H9 (cell line): Measurements from ENCODE around the gene RPL36A. TPM values are rescaled to one million over a fixed set of nuclear protein-coding genes. Genes with fewer than 3 reads are reported as not detected.

Experiments
- DNase-seq: peaks from one replicate; pipeline ENCODE4 v3.0.0-alpha.2; 2017
- H2AFZ ChIP-seq: one replicate; pipeline ENCODE4 v1.6.1; 2013; ENCODE audit warnings: mild to moderate bottlenecking, low read length, control low read depth, moderate library complexity
- H2AK5ac ChIP-seq: 2 replicates; pipeline ENCODE4 v1.6.1; 2013; ENCODE audit warnings: low read length, control low read depth, mixed read lengths; ENCODE audit not compliant: insufficient read length
- H2BK120ac ChIP-seq: one replicate; pipeline ENCODE4 v1.6.1; 2013; ENCODE audit warnings: low read depth, mild to moderate bottlenecking, low read length, control low read depth, inconsistent platforms; ENCODE audit not compliant: poor library complexity, severe bottlenecking
- H2BK12ac ChIP-seq: 2 replicates; pipeline ENCODE4 v1.6.1; 2013; ENCODE audit warnings: low read length, control low read depth, mixed read lengths, low read depth; ENCODE audit not compliant: insufficient read length
- H2BK15ac ChIP-seq: 2 replicates; pipeline ENCODE4 v1.6.1; 2013; ENCODE audit warnings: low read depth, low read length, control low read depth
- H2BK20ac ChIP-seq: one replicate; pipeline ENCODE4 v1.6.1; 2013; ENCODE audit warnings: low read depth, mild to moderate bottlenecking, low read length, control low read depth, inconsistent platforms; ENCODE audit not compliant: poor library complexity, severe bottlenecking
- H2BK5ac ChIP-seq: 2 replicates; pipeline ENCODE4 v1.6.1; 2013; ENCODE audit warnings: low read length, control low read depth, mixed read lengths; ENCODE audit not compliant: insufficient read length
- H3K14ac ChIP-seq: 2 replicates; pipeline ENCODE4 v1.6.1; 2013; ENCODE audit warnings: low read length, control low read depth; ENCODE audit not compliant: insufficient read depth
- H3K18ac ChIP-seq: 2 replicates; pipeline ENCODE4 v1.6.1; 2013; ENCODE audit warnings: low read depth, mild to moderate bottlenecking, mixed read lengths, low read length, control low read depth; ENCODE audit not compliant: insufficient read length
- H3K23ac ChIP-seq: 2 replicates; pipeline ENCODE4 v1.6.1; 2013; ENCODE audit warnings: low read length, control low read depth, mixed read lengths, low read depth; ENCODE audit not compliant: insufficient read length
- H3K23me2 ChIP-seq: 2 replicates; pipeline ENCODE4 v1.6.1; 2013; ENCODE audit warnings: low read depth, mild to moderate bottlenecking, mixed read lengths, low read length, control low read depth; ENCODE audit not compliant: insufficient read length, poor library complexity, severe bottlenecking
- H3K27ac ChIP-seq: 2 replicates; pipeline ENCODE4 v1.5.1; 2013; ENCODE audit warnings: low read length, control low read depth, mixed read lengths, low read depth; ENCODE audit not compliant: insufficient read length
- H3K27me3 ChIP-seq: 2 replicates; pipeline ENCODE4 v1.6.1; 2013; ENCODE audit warnings: low read length, control low read depth, inconsistent platforms; ENCODE audit not compliant: insufficient read depth
- H3K4ac ChIP-seq: 2 replicates; pipeline ENCODE4 v1.6.1; 2013; ENCODE audit warnings: low read depth, mild to moderate bottlenecking, control low read depth, inconsistent platforms, low read length, moderate library complexity
- H3K4me1 ChIP-seq: 2 replicates; pipeline ENCODE4 v1.6.1; 2013; ENCODE audit warnings: low read length, control low read depth, inconsistent platforms; ENCODE audit not compliant: insufficient read depth
- H3K4me2 ChIP-seq: 2 replicates; pipeline ENCODE4 v1.6.1; 2013; ENCODE audit warnings: low read length, control low read depth, mixed read lengths; ENCODE audit not compliant: insufficient read length, insufficient read depth
- H3K56ac ChIP-seq: 2 replicates; pipeline ENCODE4 v1.6.1; 2013; ENCODE audit warnings: low read depth, mild to moderate bottlenecking, mixed read lengths, low read length, control low read depth; ENCODE audit not compliant: insufficient read length
- H3K79me1 ChIP-seq: 2 replicates; pipeline ENCODE4 v1.6.1; 2013; ENCODE audit warnings: low read depth, mild to moderate bottlenecking, moderate library complexity, low read length, control low read depth, inconsistent platforms; ENCODE audit not compliant: insufficient read depth, poor library complexity, severe bottlenecking
- H3K79me2 ChIP-seq: 2 replicates; pipeline ENCODE4 v1.6.1; 2013; ENCODE audit warnings: low read length, control low read depth, inconsistent platforms; ENCODE audit not compliant: insufficient read depth
- H3K9ac ChIP-seq: 2 replicates; pipeline ENCODE4 v1.6.1; 2013; ENCODE audit warnings: low read length, control low read depth, mixed read lengths; ENCODE audit not compliant: insufficient read length; ENCODE audit errors: extremely low read depth
- H3K9me3 ChIP-seq: one replicate; pipeline ENCODE4 v1.6.1; 2013; ENCODE audit warnings: low read depth, low read length, inconsistent platforms; ENCODE audit not compliant: control insufficient read depth
- H3T11ph ChIP-seq: one replicate; pipeline ENCODE4 v1.6.1; 2013; ENCODE audit warnings: mild to moderate bottlenecking, low read length, control low read depth, inconsistent platforms
- H4K20me1 ChIP-seq: one replicate; pipeline ENCODE4 v1.6.1; 2013; ENCODE audit not compliant: control insufficient read depth, insufficient read length, insufficient read depth
- H4K5ac ChIP-seq: 2 replicates; pipeline ENCODE4 v1.6.1; 2013; ENCODE audit warnings: low read depth, mild to moderate bottlenecking, mixed read lengths, low read length, control low read depth; ENCODE audit not compliant: insufficient read length
- H4K8ac ChIP-seq: replicated peaks from 2 replicates; pipeline ENCODE4 v1.6.1; 2013; ENCODE audit warnings: low read length, control low read depth, mixed read lengths, low read depth; ENCODE audit not compliant: insufficient read length
- H4K91ac ChIP-seq: 2 replicates; pipeline ENCODE4 v1.6.1; 2013; ENCODE audit warnings: low read depth, mild to moderate bottlenecking, moderate library complexity, mixed read lengths, low read length, control low read depth; ENCODE audit not compliant: insufficient read length
- H3K27ac Mint-ChIP-seq, 3 experiments: 2 replicates in 2 of 3; 3 replicates in 1 of 3; pipeline ENCODE4 v1.8.0; 2020 to 2021; ENCODE audit warnings: mixed read lengths in 3 of 3, mild to moderate bottlenecking in 1 of 3, moderate library complexity in 1 of 3
- H3K27me3 Mint-ChIP-seq: 2 replicates; pipeline ENCODE4 v1.8.0; 2021; ENCODE audit warnings: low read depth, mild to moderate bottlenecking, moderate library complexity, mixed read lengths
- H3K36me3 Mint-ChIP-seq, 3 experiments: 2 replicates in 2 of 3; 3 replicates in 1 of 3; pipeline ENCODE4 v1.8.0; 2020 to 2021; ENCODE audit warnings: low read depth in 3 of 3, mixed read lengths in 3 of 3; ENCODE audit not compliant: insufficient read depth in 1 of 3
- H3K4me1 Mint-ChIP-seq, 2 experiments: 2 replicates each; pipeline ENCODE4 v1.8.0; 2020; ENCODE audit warnings: mixed read lengths in 2 of 2
- H3K4me3 Mint-ChIP-seq, 2 experiments: 2 replicates in 1 of 2; 3 replicates in 1 of 2; pipeline ENCODE4 v1.8.0; 2020 to 2021; ENCODE audit warnings: mild to moderate bottlenecking in 2 of 2, mixed read lengths in 2 of 2, moderate library complexity in 1 of 2
- H3K9me3 Mint-ChIP-seq, 2 experiments: 2 replicates in 1 of 2; 3 replicates in 1 of 2; pipeline ENCODE4 v1.8.0; 2020; ENCODE audit warnings: mild to moderate bottlenecking in 2 of 2, mixed read lengths in 2 of 2, moderate library complexity in 1 of 2
- WGBS: extraction: QIAGEN DNeasy Blood & Tissue Kit; methylation state at CpG from one replicate; pipeline ENCODE4 v1.1.7; 2013; ENCODE audit warnings: missing lambda C conversion rate, low lambda C conversion rate, mixed read lengths; ENCODE audit not compliant: insufficient read length; ENCODE audit errors: extremely low coverage; 5-methylcytosine and 5-hydroxymethylcytosine counted together
- total RNA-seq: library from RNA; stranded (reverse); gene quantifications from 2 replicates; pipeline ENCODE4 v1.2.1, GENCODE V29; 2021
- TF ChIP-seq, protein P1 (sequence below): fragments of 200-600 bp; sonication (generic); conservative IDR thresholded peaks from 3 replicates; pipeline ENCODE4 v1.8.0; 2021; ENCODE audit warnings: antibody characterized with exemption, mild to moderate bottlenecking

The RPL36A gene
- total RNA-seq, 1 experiment from 2014 or later, result 428 TPM

DNA sequence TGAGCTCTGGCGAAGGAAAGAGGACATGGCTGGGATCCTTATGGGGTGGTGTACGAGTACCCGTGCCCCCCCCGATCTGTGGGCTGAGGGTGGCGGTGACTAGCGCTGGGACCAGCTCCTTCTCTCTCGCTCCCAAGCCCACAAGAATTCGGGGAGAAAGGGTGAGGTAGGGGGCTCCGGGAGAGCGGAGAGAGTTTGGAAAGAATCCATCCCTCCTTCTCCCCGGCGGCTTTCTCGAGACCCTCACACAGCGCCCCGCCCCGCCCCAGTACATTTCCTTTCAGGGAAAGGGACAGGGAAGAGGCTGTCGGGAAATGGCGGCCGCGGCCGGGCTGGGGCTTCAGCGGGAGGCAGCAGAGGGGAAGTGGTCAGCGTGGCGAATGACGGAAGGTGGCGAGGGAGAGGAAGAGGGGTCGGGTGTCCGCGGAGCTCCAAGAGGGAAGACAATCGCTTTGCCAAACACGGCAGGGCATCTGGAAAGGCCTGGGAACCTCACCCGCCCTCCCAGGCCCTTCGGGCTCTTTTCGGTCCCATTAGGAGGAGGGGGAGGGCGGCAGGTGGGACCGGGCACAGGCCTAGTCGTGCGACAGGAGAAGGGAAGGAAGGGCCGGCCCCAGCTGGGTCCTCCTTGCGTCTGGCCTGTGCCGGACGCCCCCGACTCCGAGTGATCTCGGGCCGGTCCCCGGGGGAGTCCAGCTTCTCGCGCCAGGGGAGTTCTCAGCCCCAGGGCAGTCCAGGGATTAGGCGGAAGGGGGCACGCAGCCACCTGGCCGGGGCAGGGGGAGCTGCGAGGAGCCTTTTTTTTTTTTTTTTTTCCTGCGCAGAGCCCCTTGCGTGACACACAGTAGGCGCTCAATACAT lies 27.4 kb downstream of the RPL36A start:
- Mint-ChIP-seq H3K27me3 (no peaks in the 10 kb centered on the region; the same call in 1 of the 2 replicates), H3K27ac (peak overlapping the region; percentile 96 to 98 (median 98)), H3K9me3 (peaks cover 67 to 73% of the 10 kb centered on the region in 2 experiments), H3K36me3 (peaks cover 12 to 31% (median 25%) of the 10 kb centered on the region in 3 experiments; a peak in 6 of 7 replicates), H3K4me3 (peak overlapping the region; percentile 83 to 88), H3K4me1 (peaks cover 24 to 26% of the 10 kb centered on the region in 2 experiments)
- no peak overlapping the region for H4K8ac ChIP-seq
- no peaks in the 10 kb centered on the region for H3K23me2 ChIP-seq
- no peak overlapping the region for H3T11ph ChIP-seq
- no peak overlapping the region for H3K56ac ChIP-seq
- H3K27me3 ChIP-seq, result no peaks in the 10 kb centered on the region
- no peak overlapping the region for H4K91ac ChIP-seq
- H4K5ac ChIP-seq, result no peak overlapping the region
- WGBS, result no CpG with 5 or more reads among the region's 56 CpGs
- H3K4me1 ChIP-seq, result no peaks in the 10 kb centered on the region
- H3K79me2 ChIP-seq, result no peaks in the 10 kb centered on the region
- H2BK5ac ChIP-seq, result no peak overlapping the region
- H3K18ac ChIP-seq, result peak overlapping the region; percentile 89
- peak overlapping the region; percentile 56 for H3K9ac ChIP-seq
- no peaks in the 10 kb centered on the region for H3K79me1 ChIP-seq
- peak overlapping the region; percentile 30 for H3K4me2 ChIP-seq
- H2AK5ac ChIP-seq, result no peak overlapping the region
- no peaks in the 10 kb centered on the region for H4K20me1 ChIP-seq
- no peak overlapping the region for H2BK12ac ChIP-seq
- H3K9me3 ChIP-seq, result peaks cover 15% of the 10 kb centered on the region
- no peak overlapping the region for H2AFZ ChIP-seq
- peak overlapping the region; percentile 57 for H3K14ac ChIP-seq
- no peak overlapping the region for H3K27ac ChIP-seq
- DNase-seq, result peak; percentile 74
- H3K23ac ChIP-seq, result no peak overlapping the region
- no peak overlapping the region for H2BK15ac ChIP-seq
- TF ChIP-seq, protein P1, sequence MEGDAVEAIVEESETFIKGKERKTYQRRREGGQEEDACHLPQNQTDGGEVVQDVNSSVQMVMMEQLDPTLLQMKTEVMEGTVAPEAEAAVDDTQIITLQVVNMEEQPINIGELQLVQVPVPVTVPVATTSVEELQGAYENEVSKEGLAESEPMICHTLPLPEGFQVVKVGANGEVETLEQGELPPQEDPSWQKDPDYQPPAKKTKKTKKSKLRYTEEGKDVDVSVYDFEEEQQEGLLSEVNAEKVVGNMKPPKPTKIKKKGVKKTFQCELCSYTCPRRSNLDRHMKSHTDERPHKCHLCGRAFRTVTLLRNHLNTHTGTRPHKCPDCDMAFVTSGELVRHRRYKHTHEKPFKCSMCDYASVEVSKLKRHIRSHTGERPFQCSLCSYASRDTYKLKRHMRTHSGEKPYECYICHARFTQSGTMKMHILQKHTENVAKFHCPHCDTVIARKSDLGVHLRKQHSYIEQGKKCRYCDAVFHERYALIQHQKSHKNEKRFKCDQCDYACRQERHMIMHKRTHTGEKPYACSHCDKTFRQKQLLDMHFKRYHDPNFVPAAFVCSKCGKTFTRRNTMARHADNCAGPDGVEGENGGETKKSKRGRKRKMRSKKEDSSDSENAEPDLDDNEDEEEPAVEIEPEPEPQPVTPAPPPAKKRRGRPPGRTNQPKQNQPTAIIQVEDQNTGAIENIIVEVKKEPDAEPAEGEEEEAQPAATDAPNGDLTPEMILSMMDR, result no peak
- peak overlapping the region; percentile 40 for H2BK120ac ChIP-seq
- H3K4ac ChIP-seq, result no peak overlapping the region
- H2BK20ac ChIP-seq, result no peak overlapping the region
